GM23338 (cell line): ENCODE data around the gene MAD1L1. TPM values are rescaled to one million over a fixed set of nuclear protein-coding genes. Genes with fewer than 3 reads are reported as not detected.

Experiments
- ATAC-seq: fragments of 200-7000 bp; cut with Tn5 transposase; 3 replicates; pipeline ENCODE4 v1.9.1; 2020
- DNase-seq: peaks from one replicate; pipeline ENCODE4 v3.0.0-alpha.2; 2015; ENCODE audit warnings: low spot score
- H2AFZ ChIP-seq: fragments of 200-600 bp; sonication (generic); 2 replicates; pipeline ENCODE4 v1.8.0; 2016; ENCODE audit warnings: antibody characterized with exemption, mild to moderate bottlenecking, moderate library complexity
- H3F3A ChIP-seq: fragments of 200-600 bp; sonication (generic); replicated peaks from 2 replicates; pipeline ENCODE4 v1.8.0; 2017; ENCODE audit warnings: antibody characterized with exemption, mixed run types, low read depth
- H3K27ac ChIP-seq: fragments of 200-600 bp; sonication (generic); 2 replicates; pipeline ENCODE4 v1.6.1; 2016; ENCODE audit warnings: low read depth
- H3K27me3 ChIP-seq: fragments of 200-600 bp; sonication (generic); 2 replicates; pipeline ENCODE4 v1.8.0; 2016; ENCODE audit warnings: mild to moderate bottlenecking, mixed run types, moderate library complexity; ENCODE audit not compliant: insufficient read depth
- H3K36me3 ChIP-seq: fragments of 200-600 bp; sonication (generic); 2 replicates; pipeline ENCODE4 v1.8.0; 2016; ENCODE audit warnings: mild to moderate bottlenecking; ENCODE audit not compliant: insufficient read depth
- H3K4me1 ChIP-seq: fragments of 200-600 bp; sonication (generic); 2 replicates; pipeline ENCODE4 v1.8.0; 2016; ENCODE audit warnings: mild to moderate bottlenecking, moderate library complexity; ENCODE audit not compliant: insufficient read depth
- H3K4me2 ChIP-seq: fragments of 200-600 bp; sonication (generic); 2 replicates; pipeline ENCODE4 v1.7.1; 2017; ENCODE audit warnings: mixed run types
- H3K4me3 ChIP-seq: fragments of 200-600 bp; sonication (generic); 2 replicates; pipeline ENCODE4 v1.6.1; 2016; ENCODE audit warnings: mixed run types
- H3K79me2 ChIP-seq: fragments of 200-600 bp; sonication (generic); replicated peaks from 2 replicates; pipeline ENCODE4 v1.8.0; 2017; ENCODE audit warnings: mild to moderate bottlenecking; ENCODE audit not compliant: insufficient read depth
- H3K9me2 ChIP-seq: fragments of 200-600 bp; sonication (generic); 2 replicates; pipeline ENCODE4 v1.8.0; 2017; ENCODE audit not compliant: insufficient read depth
- H4K20me1 ChIP-seq: fragments of 200-600 bp; sonication (generic); replicated peaks from 2 replicates; pipeline ENCODE4 v1.8.0; 2017; ENCODE audit warnings: mild to moderate bottlenecking; ENCODE audit not compliant: insufficient read depth
- H3K27ac Mint-ChIP-seq: 2 replicates; pipeline ENCODE4 v1.8.0; 2020; ENCODE audit warnings: inconsistent platforms, mild to moderate bottlenecking, moderate library complexity, mixed read lengths
- H3K27me3 Mint-ChIP-seq: 3 replicates; pipeline ENCODE4 v1.8.0; 2022; ENCODE audit warnings: low read depth, mild to moderate bottlenecking, moderate library complexity, mixed read lengths, inconsistent platforms; ENCODE audit not compliant: insufficient read depth, poor library complexity
- H3K36me3 Mint-ChIP-seq: 3 replicates; pipeline ENCODE4 v1.8.0; 2021; ENCODE audit warnings: low read depth, mild to moderate bottlenecking, inconsistent platforms, moderate library complexity, mixed read lengths
- H3K4me1 Mint-ChIP-seq: 3 replicates; pipeline ENCODE4 v1.8.0; 2020; ENCODE audit warnings: mild to moderate bottlenecking, inconsistent platforms, mixed read lengths
- H3K4me3 Mint-ChIP-seq: 3 replicates; pipeline ENCODE4 v1.8.0; 2021; ENCODE audit warnings: moderate library complexity, mild to moderate bottlenecking, inconsistent platforms, mixed read lengths
- H3K9me3 Mint-ChIP-seq: 3 replicates; pipeline ENCODE4 v1.8.0; 2020; ENCODE audit warnings: moderate library complexity, mild to moderate bottlenecking, inconsistent platforms, mixed read lengths
- EZH2 ChIP-seq: fragments of 200-600 bp; sonication (generic); IDR thresholded peaks from one replicate; pipeline ENCODE4 v1.8.0; 2017; ENCODE audit warnings: antibody characterized with exemption, mild to moderate bottlenecking, low read depth; ENCODE audit not compliant: unreplicated experiment
- EZH2phosphoT487 ChIP-seq: fragments of 200-600 bp; sonication (generic); IDR thresholded peaks from one replicate; pipeline ENCODE4 v1.8.1; 2018; ENCODE audit warnings: antibody characterized with exemption; ENCODE audit not compliant: unreplicated experiment
- JUNB ChIP-seq: IDR thresholded peaks from one replicate; pipeline ENCODE4 v1.6.1; 2016; ENCODE audit warnings: antibody characterized with exemption; ENCODE audit not compliant: unreplicated experiment
- NANOG ChIP-seq: IDR thresholded peaks from 2 replicates; pipeline ENCODE4 v1.6.1; 2016; ENCODE audit warnings: antibody characterized with exemption, borderline replicate concordance
- REST ChIP-seq: IDR thresholded peaks from one replicate; pipeline ENCODE4 v1.6.1; 2018; ENCODE audit warnings: antibody characterized with exemption; ENCODE audit not compliant: unreplicated experiment
- STAT1 ChIP-seq: IDR thresholded peaks from one replicate; pipeline ENCODE4 v1.6.1; 2016; ENCODE audit warnings: antibody characterized with exemption; ENCODE audit not compliant: unreplicated experiment
- ZNF114 ChIP-seq: fragments of 250-450 bp; sonication (Bioruptor Pico); IDR thresholded peaks from 2 replicates; pipeline ENCODE4 v1.5.0; 2020; ENCODE audit warnings: mild to moderate bottlenecking, moderate library complexity
- ZNF462 ChIP-seq: fragments of 250-450 bp; sonication (Bioruptor Pico); IDR thresholded peaks from 2 replicates; pipeline ENCODE4 v1.5.0; 2020; ENCODE audit warnings: mild to moderate bottlenecking, moderate library complexity
- polyA plus RNA-seq: library from polyadenylated mRNA; unstranded; fragments of >200 nt; fragmentation: Nextera tagmentation; extraction: Ambion mirVana; gene quantifications from 2 replicates; pipeline ENCODE4 v1.2.1, GENCODE V29; 2016
- total RNA-seq: library from RNA; depleted of rRNA; stranded (reverse); fragments of >200 nt; shearing (Covaris generic); gene quantifications from 2 replicates; pipeline ENCODE4 v1.2.3, GENCODE V29; 2014

MAD1L1 gene
- total and polyA plus RNA-seq, 2 experiments from 2014 or later = 40.3 to 59.3 TPM

GRCh38 chr7:1872191-1873069, 360.3 kb downstream of the MAD1L1 start (continued):
- TF ChIP-seq REST (no peak), JUNB (no peak), EZH2 (no peak)

- Histone ChIP-seq H3K4me3 (no peak overlapping the region), H3K79me2 (no peaks in the 10 kb centered on the region), H2AFZ (no peak overlapping the region), H3K27ac (no peak overlapping the region), H3K9me2 (no peaks in the 10 kb centered on the region), H3F3A (no peaks in the 10 kb centered on the region), H3K27me3 (no peaks in the 10 kb centered on the region), H3K4me2 (no peak overlapping the region), H3K4me1 (no peaks in the 10 kb centered on the region), H3K36me3 (no peaks in the 10 kb centered on the region), H4K20me1 (no peaks in the 10 kb centered on the region)
- peaks cover 17% of the 10 kb centered on the region for H3K9me3 Mint-ChIP-seq
- no peak overlapping the region for H3K27ac Mint-ChIP-seq
- ATAC-seq = no peak
- DNase-seq = no peak
- H3K27me3 Mint-ChIP-seq = peaks cover 2% of the 10 kb centered on the region
- H3K36me3 Mint-ChIP-seq = peaks cover 13% of the 10 kb centered on the region
- no peak overlapping the region for H3K4me3 Mint-ChIP-seq
- peaks cover 4% of the 10 kb centered on the region; the same call in 1 of the 3 replicates for H3K4me1 Mint-ChIP-seq
- TF ChIP-seq EZH2phosphoT487 (no peak), ZNF462 (no peak), ZNF114 (CRISPR knock-in tag) (no peak), REST (no peak), NANOG (no peak), EZH2 (no peak), STAT1 (no peak)
Measured at GRCh38 chr7:1869452-1870130, 363.2 kb downstream of the MAD1L1 start.
